HepG2 (cell line): Measurements from ENCODE around the gene EMC9. TPM values are rescaled to one million over a fixed set of nuclear protein-coding genes. Genes with fewer than 3 reads are reported as not detected.

ENCODE experiments used
- CSRNP2 ChIP-seq: sonication (generic); formaldehyde crosslinking; conservative IDR thresholded peaks from 2 replicates; pipeline ENCODE4 v1.8.0; 2022; ENCODE audit warnings: low read depth, missing genetic modification reagents
- CTCF ChIP-seq: sonication (generic); formaldehyde crosslinking; IDR thresholded peaks from 2 replicates; pipeline ENCODE4 v1.5.0; 2020; ENCODE audit warnings: mild to moderate bottlenecking, missing genetic modification reagents, moderate library complexity
- FOXP1 ChIP-seq, 2 experiments: fragments of 450-650 bp in 1 of 2; IDR thresholded peaks; 2 replicates each; pipeline ENCODE4 v1.6.1; 2017 to 2018; ENCODE audit warnings: antibody characterized with exemption in 1 of 2
- HHEX ChIP-seq: IDR thresholded peaks from 2 replicates; pipeline ENCODE4 v1.6.1; 2016; ENCODE audit warnings: control low read depth
- KLF13 ChIP-seq: sonication (generic); formaldehyde crosslinking; IDR thresholded peaks from 2 replicates; pipeline ENCODE4 v1.4.0; 2020; ENCODE audit warnings: mild to moderate bottlenecking, missing genetic modification reagents
- NCOR1 ChIP-seq: fragments of 200-600 bp; sonication (generic); IDR thresholded peaks from 2 replicates; pipeline ENCODE4 v1.7.0; 2017; ENCODE audit warnings: antibody characterized with exemption, low read length, borderline replicate concordance
- TRAFD1 ChIP-seq: sonication (generic); formaldehyde crosslinking; IDR thresholded peaks from 2 replicates; pipeline ENCODE4 v1.5.1; 2020; ENCODE audit warnings: missing genetic modification reagents, mild to moderate bottlenecking, borderline replicate concordance
- ZHX1 ChIP-seq: sonication (generic); formaldehyde crosslinking; IDR thresholded peaks from 2 replicates; pipeline ENCODE4 v1.8.1; 2022; ENCODE audit warnings: low read depth, mild to moderate bottlenecking, missing genetic modification reagents
- ZNF160 ChIP-seq: sonication (generic); formaldehyde crosslinking; IDR thresholded peaks from 2 replicates; pipeline ENCODE4 v1.8.0; 2022; ENCODE audit warnings: mild to moderate bottlenecking, inconsistent platforms, missing genetic modification reagents
- ZNF205 ChIP-seq: IDR thresholded peaks from 2 replicates; pipeline ENCODE4 v1.6.1; 2018; ENCODE audit warnings: missing biosample characterization, missing genetic modification reagents
- ZNF333 ChIP-seq: sonication (generic); formaldehyde crosslinking; IDR thresholded peaks from 2 replicates; pipeline ENCODE4 v1.4.0; 2020; ENCODE audit warnings: mild to moderate bottlenecking, missing genetic modification reagents, borderline replicate concordance
- ZNF709 ChIP-seq: sonication (generic); formaldehyde crosslinking; IDR thresholded peaks from 2 replicates; pipeline ENCODE4 v1.5.0; 2020; ENCODE audit warnings: mild to moderate bottlenecking, missing genetic modification reagents
- ZNF784 ChIP-seq: sonication (generic); formaldehyde crosslinking; IDR thresholded peaks from 2 replicates; pipeline ENCODE4 v1.5.1; 2020; ENCODE audit warnings: missing genetic modification reagents, mild to moderate bottlenecking, borderline replicate concordance
- ZNF816 ChIP-seq: sonication (generic); formaldehyde crosslinking; IDR thresholded peaks from 2 replicates; pipeline ENCODE4 v1.8.0; 2022; ENCODE audit warnings: missing genetic modification reagents, mild to moderate bottlenecking, borderline replicate concordance
- ZXDC ChIP-seq: sonication (generic); formaldehyde crosslinking; IDR thresholded peaks from 2 replicates; pipeline ENCODE4 v1.5.0; 2020; ENCODE audit warnings: mild to moderate bottlenecking, missing genetic modification reagents
- polyA plus RNA-seq, 8 experiments: library from polyadenylated mRNA; depleted of rRNA in 3 of 8; stranded (reverse) in 7 of 8; unstranded in 1 of 8; fragments of >200 nt; fragmentation: Illumina TruSeq in 4 of 8; extraction: Trizol in 4 of 8; gene quantifications; 2 replicates each; pipeline versions ENCODE4 v1.2.1 to v1.2.3, GENCODE V29; 2011 to 2016; ENCODE audit warnings: low read depth in 4 of 8, missing spikeins in 1 of 8, mixed read lengths in 1 of 8; ENCODE audit not compliant: insufficient read depth in 1 of 8
- total RNA-seq, 5 experiments: library from RNA; depleted of rRNA; stranded (reverse); fragments of >200 nt; fragmentation: Illumina TruSeq; extraction: Trizol; gene quantifications; 2 replicates each; pipeline ENCODE4 v1.2.3, GENCODE V29; 2016; ENCODE audit warnings: low read depth in 1 of 5

Gene EMC9
- total and polyA plus RNA-seq, 2 of the 13 experiments (the other 11 are each of a cell fraction or from before 2014, with no cell fraction given) = 60.5 to 78.7 TPM

GRCh38 chr14:24146978-24147760 lies 5.8 kb upstream of the EMC9 start, which contains the start of gene RNF31 (continued):
- no peak for TF ChIP-seq ZXDC (CRISPR knock-in tag)
- 0 out of 2 replicates have a peak, but pooled peaks have one; percentile 46 for TF ChIP-seq HHEX (CRISPR knock-in tag)
- TF ChIP-seq ZNF160 (CRISPR knock-in tag) = no peak
- TF ChIP-seq TRAFD1 (CRISPR knock-in tag) = 0 out of 2 replicates have a peak, but pooled peaks have one; percentile 80
- no peak for TF ChIP-seq ZNF709
- TF ChIP-seq CTCF (CRISPR knock-in tag) = no peak; the same call in 1 of the 2 replicates
- peak; percentile 67; the same call in 1 of the 2 replicates for TF ChIP-seq ZHX1 (CRISPR knock-in tag)
- TF ChIP-seq CSRNP2 (CRISPR knock-in tag) = no peak
- TF ChIP-seq KLF13 = 0 out of 2 replicates have a peak, but pooled peaks have one; percentile 91
- peak; percentile 87; the same call in 1 of the 2 replicates for TF ChIP-seq ZNF333
- TF ChIP-seq FOXP1 (IDR thresholded peaks at IDR 0.05) = no peak
- no peak for TF ChIP-seq FOXP1 (CRISPR knock-in tag; IDR thresholded peaks at IDR 0.05)
- TF ChIP-seq ZNF784 (CRISPR knock-in tag) = 0 out of 2 replicates have a peak, but pooled peaks have one; percentile 29
- peak; percentile 30; the same call in 1 of the 2 replicates for TF ChIP-seq NCOR1
- peak; percentile 82; the same call in 1 of the 2 replicates for TF ChIP-seq ZNF205 (CRISPR knock-in tag)
- TF ChIP-seq ZNF816 = no peak
